HS-5 (cell line): Measurements from ENCODE around the gene NARF.
"Not testable (repeated sequence)": the region's sequence is repeated elsewhere in the genome, so short reads cannot be mapped to it uniquely, and the experiment has no call there.

Experiments
- DNase-seq: peaks from one replicate; pipeline ENCODE4 v3.0.0-alpha.2; 2012; ENCODE audit warnings: low read depth

NARF gene

GRCh38 chr17:82497483-82498405 lies 39.2 kb downstream of the NARF start:
- no peak for DNase-seq

DNA sequence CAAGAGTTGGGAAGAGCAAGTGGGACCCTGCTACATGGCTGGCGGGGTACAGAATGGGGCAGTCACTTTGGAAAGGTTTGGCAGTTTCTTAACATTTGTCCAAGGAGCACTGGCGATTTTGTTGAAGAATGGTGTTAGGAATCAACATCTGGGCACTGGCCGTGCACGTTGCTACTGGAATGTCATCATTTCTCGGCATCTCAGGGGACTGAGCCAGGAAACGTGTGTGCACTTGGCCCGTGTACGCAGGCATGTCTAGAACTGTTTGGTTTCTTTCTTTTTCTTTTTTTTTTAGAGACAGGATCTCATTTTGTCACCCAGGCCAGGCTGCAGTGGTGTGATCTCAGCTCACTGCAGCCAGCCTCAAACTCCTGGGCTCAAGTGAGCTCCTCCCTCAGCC lies 43.7 kb downstream of the NARF start:
- DNase-seq: no peak

DNA sequence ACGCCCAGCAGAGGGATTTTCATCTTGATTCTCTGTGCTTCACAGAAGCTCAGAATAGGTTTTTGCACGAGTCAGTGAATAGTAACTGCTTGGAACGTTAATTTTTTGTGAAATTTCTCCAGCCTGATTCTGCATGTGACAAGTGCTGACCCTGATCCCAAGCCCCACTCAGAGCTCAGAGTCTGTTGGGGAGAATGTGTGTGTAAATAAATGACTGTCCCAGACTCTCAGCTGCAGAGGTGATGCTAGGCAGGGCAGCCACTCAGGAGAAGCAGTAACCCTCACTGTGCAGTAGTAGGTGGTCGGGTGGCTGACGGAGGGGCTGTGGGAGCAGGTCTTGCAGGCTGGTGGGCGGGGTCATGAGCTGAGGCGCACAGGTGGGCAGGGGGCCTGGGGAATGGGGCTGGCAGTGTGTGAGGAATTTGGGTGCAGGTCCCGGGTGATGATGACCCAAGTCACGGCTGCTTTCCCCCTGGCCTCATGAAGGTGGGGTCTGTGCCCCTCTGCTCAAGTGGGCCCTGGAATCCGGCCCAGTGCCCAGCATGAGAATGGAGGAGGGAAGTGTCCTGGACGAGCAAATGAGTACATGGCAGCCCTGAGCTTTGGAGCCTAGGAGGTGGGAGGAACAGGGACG lies 44.7 kb downstream of the NARF start:
- no peak for DNase-seq

- DNase-seq: no peak
Measured at GRCh38 chr17:82503728-82504308, 45.3 kb downstream of the NARF start.

GRCh38 chr17:82505296-82505695 lies 46.8 kb downstream of the NARF start:
- DNase-seq: no peak

GRCh38 chr17:82506402-82506801 lies 47.9 kb downstream of the NARF start:
- DNase-seq: not testable (repeated sequence)

GRCh38 chr17:82507631-82508175 lies 49.2 kb downstream of the NARF start:
- no peak for DNase-seq

DNA sequence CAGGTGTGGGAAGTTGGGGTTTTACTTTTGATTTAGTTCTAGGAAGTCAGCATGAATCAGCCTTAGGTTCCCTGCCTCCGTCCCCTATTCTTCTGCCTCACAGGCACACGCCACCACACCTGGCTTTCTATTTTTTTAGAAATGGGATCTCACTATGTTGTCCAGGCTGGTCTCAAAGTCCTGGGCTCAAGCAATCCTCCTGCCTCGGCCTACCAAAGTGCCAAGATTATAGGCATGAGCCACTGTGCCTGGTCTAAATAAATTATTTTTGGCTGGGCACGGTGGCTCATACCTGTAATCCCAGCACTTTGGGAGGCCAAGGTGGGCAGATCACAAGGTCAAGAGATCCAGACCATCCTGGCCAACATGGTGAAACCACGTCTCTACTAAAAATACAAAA lies 53.1 kb downstream of the NARF start:
- not testable (repeated sequence) for DNase-seq

DNA sequence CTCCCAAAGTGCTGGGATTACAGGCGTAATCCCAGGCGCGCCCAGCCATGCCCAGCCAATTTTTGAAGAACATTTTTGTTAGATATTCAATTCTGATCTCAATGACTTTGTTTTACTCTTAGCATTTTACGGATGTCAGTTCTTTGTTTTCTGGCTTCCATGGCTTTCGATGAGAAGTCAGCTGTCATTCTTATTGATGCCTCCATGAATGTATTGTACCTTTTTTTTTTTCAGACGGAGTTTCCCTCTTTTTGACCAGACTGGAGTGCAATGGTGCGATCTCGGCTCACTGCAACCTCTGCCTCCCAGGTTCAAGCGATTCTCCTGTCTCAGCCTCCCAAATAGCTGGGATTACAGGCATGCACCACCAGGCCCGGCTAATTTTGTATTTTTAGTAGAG lies 55.3 kb downstream of the NARF start:
- DNase-seq: not testable (repeated sequence)

- no peak for DNase-seq
Measured at GRCh38 chr17:82517230-82517865, 58.8 kb downstream of the NARF start.

- no peak for DNase-seq
Measured at GRCh38 chr17:82518826-82519810, 60.6 kb downstream of the NARF start, which contains the start of gene FOXK2. TSS of gene FOXK2 (plus strand) at chr17:82519732. CDS start at chr17:82519889, 157 bp downstream.

GRCh38 chr17:82519971-82520903 lies 61.7 kb downstream of the NARF start:
- DNase-seq: no peak

GRCh38 chr17:82524540-82524939 lies 66.0 kb downstream of the NARF start:
- DNase-seq: no peak

- no peak for DNase-seq
Measured at GRCh38 chr17:82525712-82526111, 67.2 kb downstream of the NARF start.

GRCh38 chr17:82527898-82528297 lies 69.4 kb downstream of the NARF start:
- DNase-seq: no peak

DNA sequence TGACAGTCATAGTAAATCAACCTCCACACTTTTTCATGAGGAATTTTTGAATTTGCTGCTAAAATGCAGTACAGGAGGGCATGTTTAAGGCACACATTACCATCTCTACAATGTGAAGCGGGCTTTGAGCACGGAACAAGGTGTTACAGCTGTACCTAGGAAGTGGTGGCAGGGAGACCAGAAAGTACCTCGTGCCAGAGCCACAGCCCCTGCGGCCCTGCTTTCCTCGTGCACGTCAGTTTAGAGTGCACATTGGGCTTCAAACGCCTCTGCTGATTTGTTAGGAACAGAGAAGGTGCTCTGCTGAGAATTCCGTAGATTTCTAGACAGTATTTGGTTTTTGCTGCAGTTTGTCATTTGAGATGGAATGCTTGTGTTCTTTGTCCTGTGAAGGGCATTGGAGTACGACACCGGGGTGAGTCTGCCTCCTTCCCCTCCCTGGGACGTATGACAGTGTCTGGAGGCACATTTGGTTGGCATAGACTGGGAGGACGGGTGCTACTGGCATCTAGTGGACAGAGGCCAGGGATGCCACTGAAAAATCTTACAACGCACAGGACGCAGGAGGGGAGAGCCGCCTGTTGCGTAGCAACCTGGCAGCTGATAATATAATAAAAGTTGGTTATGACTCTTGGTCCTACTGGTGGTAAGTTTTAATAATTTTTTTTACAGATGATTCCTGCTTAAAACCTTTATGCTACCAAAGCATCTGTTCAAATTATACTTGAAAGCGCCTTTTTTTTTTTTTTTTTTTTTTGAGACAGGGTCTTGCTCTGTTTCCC lies 70.1 kb downstream of the NARF start:
- no peak for DNase-seq

- DNase-seq: no peak
Measured at GRCh38 chr17:82529914-82530300, 71.4 kb downstream of the NARF start.

GRCh38 chr17:82531431-82531881 lies 72.9 kb downstream of the NARF start:
- no peak for DNase-seq

GRCh38 chr17:82534401-82534812 lies 75.9 kb downstream of the NARF start:
- no peak for DNase-seq
